Transverse colon (tissue), 4 donors: ENCODE results near the gene LCE1B. TPM values are rescaled to one million over a fixed set of nuclear protein-coding genes. Genes with fewer than 3 reads are reported as not detected.

Experiments
- DNase-seq: peaks from one replicate; pipeline ENCODE4 v3.0.0-alpha.2; 2019
- H3K27ac ChIP-seq, 4 donors: fragments of 200-600 bp; sonication (generic); 2 replicates each; pipeline ENCODE4 v1.5.1; 2016 to 2018; ENCODE audit warnings: inconsistent platforms in 4 of 4
- H3K27me3 ChIP-seq: fragments of 200-600 bp; sonication (generic); 2 replicates; pipeline ENCODE4 v1.5.1; 2017; ENCODE audit warnings: inconsistent platforms
- H3K36me3 ChIP-seq, 4 donors: fragments of 200-600 bp; sonication (generic); 2 replicates each; pipeline ENCODE4 v1.5.1; 2017 to 2019; ENCODE audit warnings: inconsistent platforms in 4 of 4
- H3K4me1 ChIP-seq, 4 donors: fragments of 200-600 bp; sonication (generic); 2 replicates each; pipeline ENCODE4 v1.5.1; 2017 to 2020; ENCODE audit warnings: inconsistent platforms in 4 of 4
- H3K4me3 ChIP-seq, 4 donors: fragments of 200-600 bp; sonication (generic); 1 replicate in 1 of 4; 2 replicates in 3 of 4; pipeline versions ENCODE4 v1.5.1 to v1.6.1; 2017 to 2019; ENCODE audit warnings: inconsistent platforms in 4 of 4
- H3K9me3 ChIP-seq, 2 donors: fragments of 200-600 bp; sonication (generic); 2 replicates each; pipeline ENCODE4 v1.5.1; 2017 to 2019; ENCODE audit warnings: inconsistent platforms in 2 of 2
- EP300 ChIP-seq: sonication (generic); formaldehyde crosslinking; IDR thresholded peaks from one replicate; pipeline ENCODE4 v1.6.1; 2017; ENCODE audit warnings: antibody characterized with exemption, low read depth
- POLR2A ChIP-seq: fragments of 450-650 bp; IDR thresholded peaks from one replicate; pipeline ENCODE4 v1.6.1; 2016; ENCODE audit warnings: antibody characterized with exemption, mild to moderate bottlenecking, moderate library complexity
- POLR2AphosphoS5 ChIP-seq, 3 donors: sonication (generic); formaldehyde crosslinking; IDR thresholded peaks; one replicate each; pipeline ENCODE4 v1.6.1; 2016; ENCODE audit warnings: antibody characterized with exemption in 3 of 3
- WGBS, 2 donors: methylation state at CpG; one replicate each; pipeline ENCODE4 v1.1.5; 2018; ENCODE audit warnings: low coverage in 1 of 2; 5-methylcytosine and 5-hydroxymethylcytosine counted together
- in situ Hi-C, 4 donors: fragments of 200-750 bp; cut with MboI; loops; one replicate each; pipeline versions ENCODE4 v1.15.0 to v1.15.1; 2017; ENCODE audit warnings: low sequenced_read_pairs in 3 of 4, low pct_ligation_motif_present in 1 of 4, low pct_unique_long_range_greater_than_20kb in 1 of 4
- intact Hi-C: fragments of 100-400 bp; cut with DNase I; formaldehyde crosslinking; loops from one replicate; pipeline ENCODE4 v1.15.1; 2023; ENCODE audit warnings: low total_unique reads
- total RNA-seq, 4 donors: library from RNA; depleted of rRNA; stranded (reverse); fragments of >200 nt; gene quantifications; one replicate each; pipeline ENCODE4 v1.1.0, GENCODE V29; 2016
- TF ChIP-seq, protein P1 (sequence below), 5 experiments: fragments of 200-600 bp in 3 of 5; fragments of 450-650 bp in 2 of 5; sonication (generic) in 3 of 5; IDR thresholded peaks; 1 replicate in 2 of 5; 2 replicates in 3 of 5; pipeline ENCODE4 v1.5.1; 2016 to 2017; ENCODE audit warnings: antibody characterized with exemption in 5 of 5, inconsistent platforms in 3 of 5, mild to moderate bottlenecking in 2 of 5, moderate library complexity in 1 of 5

Gene LCE1B
- total RNA-seq, 4 donors from 2014 or later, result not detected

- H3K4me1 ChIP-seq, result no peaks in the 10 kb centered on the region
- H3K27me3 ChIP-seq, result no peaks in the 10 kb centered on the region
- in situ Hi-C loops (no loop called here), intact Hi-C loops (no loop called here)
- TF ChIP-seq EP300 (no peak), POLR2AphosphoS5 (IDR thresholded peaks at IDR 0.05) (no peak), POLR2A (no peak)
- TF ChIP-seq, protein P1, sequence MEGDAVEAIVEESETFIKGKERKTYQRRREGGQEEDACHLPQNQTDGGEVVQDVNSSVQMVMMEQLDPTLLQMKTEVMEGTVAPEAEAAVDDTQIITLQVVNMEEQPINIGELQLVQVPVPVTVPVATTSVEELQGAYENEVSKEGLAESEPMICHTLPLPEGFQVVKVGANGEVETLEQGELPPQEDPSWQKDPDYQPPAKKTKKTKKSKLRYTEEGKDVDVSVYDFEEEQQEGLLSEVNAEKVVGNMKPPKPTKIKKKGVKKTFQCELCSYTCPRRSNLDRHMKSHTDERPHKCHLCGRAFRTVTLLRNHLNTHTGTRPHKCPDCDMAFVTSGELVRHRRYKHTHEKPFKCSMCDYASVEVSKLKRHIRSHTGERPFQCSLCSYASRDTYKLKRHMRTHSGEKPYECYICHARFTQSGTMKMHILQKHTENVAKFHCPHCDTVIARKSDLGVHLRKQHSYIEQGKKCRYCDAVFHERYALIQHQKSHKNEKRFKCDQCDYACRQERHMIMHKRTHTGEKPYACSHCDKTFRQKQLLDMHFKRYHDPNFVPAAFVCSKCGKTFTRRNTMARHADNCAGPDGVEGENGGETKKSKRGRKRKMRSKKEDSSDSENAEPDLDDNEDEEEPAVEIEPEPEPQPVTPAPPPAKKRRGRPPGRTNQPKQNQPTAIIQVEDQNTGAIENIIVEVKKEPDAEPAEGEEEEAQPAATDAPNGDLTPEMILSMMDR (IDR thresholded peaks at IDR 0.05), result no peak
- no peak for DNase-seq
- 47 to 55% methylated on average over 2 to 3 of the region's 3 CpGs for WGBS, 2 donors
- H3K27ac ChIP-seq, result no peak within 1 kb of the TSS
- no peaks in the 10 kb centered on the region for H3K36me3 ChIP-seq
- no peak within 1 kb of the TSS for H3K4me3 ChIP-seq
- no peaks in the 10 kb centered on the region for H3K9me3 ChIP-seq
These were observed 15.3 kb upstream of the LCE1B start, which contains the start of gene LCE1D for GRCh38 chr1:152796421-152796820. TSS of gene LCE1D (plus strand) at chr1:152796721. CDS start at chr1:152797795, 1,074 bp downstream.

GRCh38 chr1:152801333-152801732 is 10.4 kb upstream of the LCE1B start:
- intact Hi-C loops (no loop called here), in situ Hi-C loops (no loop called here)

GRCh38 chr1:152806576-152806975 is 5.2 kb upstream of the LCE1B start, which contains the start of gene LCE1C:
TSS of gene LCE1C (minus strand) at chr1:152806651. CDS start at chr1:152805478, 1,173 bp downstream.
- Histone ChIP-seq H3K4me1 (no peaks in the 10 kb centered on the region), H3K27ac (no peak within 1 kb of the TSS), H3K4me3 (no peak within 1 kb of the TSS), H3K27me3 (no peaks in the 10 kb centered on the region), H3K36me3 (no peaks in the 10 kb centered on the region), H3K9me3 (no peaks in the 10 kb centered on the region)
- intact Hi-C loops (no loop called here), in situ Hi-C loops (no loop called here)
- 53% methylated on average over 3 of the region's 3 CpGs; no CpG with 5 or more reads in 1 of the 2 donors for WGBS, 2 donors
- DNase-seq, result no peak
- TF ChIP-seq, protein P1 (IDR thresholded peaks at IDR 0.05), result no peak
- TF ChIP-seq POLR2AphosphoS5 (IDR thresholded peaks at IDR 0.05), result no peak
- no peak for TF ChIP-seq POLR2A
- no peak for TF ChIP-seq EP300

More at GRCh38 chr1:152801333-152801732, 10.4 kb upstream of the LCE1B start:
- Histone ChIP-seq H3K36me3 (no peaks in the 10 kb centered on the region), H3K4me3 (no peak overlapping the region), H3K27ac (no peak overlapping the region), H3K27me3 (no peaks in the 10 kb centered on the region), H3K4me1 (no peaks in the 10 kb centered on the region), H3K9me3 (no peaks in the 10 kb centered on the region)
- TF ChIP-seq POLR2A, result no peak
- TF ChIP-seq, protein P1 (IDR thresholded peaks at IDR 0.05), result no peak
- no peak for TF ChIP-seq POLR2AphosphoS5 (IDR thresholded peaks at IDR 0.05)
- no peak for TF ChIP-seq EP300
- 50 to 56% methylated on average over 1 of the region's 1 CpG for WGBS, 2 donors
- no peak for DNase-seq

GRCh38 chr1:152811050-152811449 is 721 bp upstream of the LCE1B start:
- intact Hi-C loops (no loop called here), in situ Hi-C loops (no loop called here)
- WGBS, 2 donors, result 78% methylated on average over 2 of the region's 2 CpGs; no CpG with 5 or more reads in 1 of the 2 donors

More at GRCh38 chr1:152811050-152811449, 721 bp upstream of the LCE1B start:
- H3K27ac ChIP-seq, result no peak overlapping the region
- DNase-seq, result no peak
- H3K27me3 ChIP-seq, result no peaks in the 10 kb centered on the region
- H3K9me3 ChIP-seq, result no peaks in the 10 kb centered on the region
- TF ChIP-seq EP300, result no peak
- TF ChIP-seq POLR2AphosphoS5 (IDR thresholded peaks at IDR 0.05), result no peak
- TF ChIP-seq, protein P1 (IDR thresholded peaks at IDR 0.05), result no peak
- TF ChIP-seq POLR2A, result no peak
- H3K4me1 ChIP-seq, result no peaks in the 10 kb centered on the region
- H3K36me3 ChIP-seq, result no peaks in the 10 kb centered on the region
- H3K4me3 ChIP-seq, result no peak overlapping the region
